Mammary epithelial cell (primary cell): ENCODE results near the gene DYNLT4.

Experiments
- CTCF ChIP-seq, 2 donors: IDR thresholded peaks in 1 of 2; conservative IDR thresholded peaks in 1 of 2; 2 replicates each; pipeline ENCODE4 v1.5.1; 2011 to 2012; ENCODE audit warnings: inconsistent platforms in 2 of 2, low read length in 2 of 2, mild to moderate bottlenecking in 2 of 2, control low read depth in 1 of 2, low read depth in 1 of 2; ENCODE audit not compliant: insufficient read depth in 1 of 2; ENCODE audit errors: extremely low read depth in 1 of 2
- EZH2 ChIP-seq: IDR thresholded peaks from 2 replicates; pipeline ENCODE4 v1.6.1; 2012; ENCODE audit warnings: low read length, inconsistent platforms, borderline replicate concordance

GRCh38 chr1:44806025-44806703, 987 bp downstream of the DYNLT4 start:
- no peak for TF ChIP-seq CTCF (conservative IDR thresholded peaks at IDR 0.05 in 1 of 2, IDR thresholded peaks at IDR 0.05 in 1 of 2; ENCODE audit: extremely low read depth in 1 of 2, insufficient read depth in 1 of 2, low read depth in 1 of 2, low read length in 2 of 2)
- TF ChIP-seq EZH2 = no peak
